ENCODE data around the gene NEDD9.

NEDD9 gene

GRCh38 chr6:11141295-11141694 lies 91.2 kb downstream of the NEDD9 start:
- no peak for DNase-seq (ENCODE audit: low spot score)

- no peak for DNase-seq (ENCODE audit: low spot score)
Observed at GRCh38 chr6:11140056-11140455, 92.4 kb downstream of the NEDD9 start.

- DNase-seq (ENCODE audit: low spot score), result no peak
Observed at GRCh38 chr6:11139051-11139960, 93.2 kb downstream of the NEDD9 start.

DNA sequence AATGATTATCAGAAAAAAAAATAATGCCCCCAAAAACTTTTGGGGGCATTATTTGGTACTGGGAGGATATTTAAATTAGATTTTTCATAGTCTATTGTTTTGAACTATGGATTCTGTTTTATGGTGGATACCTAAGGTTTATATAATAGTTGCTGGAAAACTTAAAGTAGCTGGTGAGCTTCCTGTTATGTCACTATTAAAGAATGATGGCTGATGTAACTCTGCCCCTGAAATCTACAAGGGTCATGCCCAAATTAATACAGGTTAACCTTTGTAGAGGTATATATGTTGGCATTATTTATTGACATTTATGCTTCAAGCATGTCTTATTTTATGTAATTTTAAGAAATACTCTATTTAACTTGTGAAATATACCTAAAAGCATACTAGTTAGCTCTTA lies 95.7 kb downstream of the NEDD9 start:
- no peak for DNase-seq (ENCODE audit: low spot score)
